AG09309 (cell line): ENCODE data around the gene EXOSC10.
"Not testable (repeated sequence)": the region's sequence is repeated elsewhere in the genome, so short reads cannot be mapped to it uniquely, and the experiment has no call there.

Experiments used
- DNase-seq: peaks from one replicate; pipeline ENCODE4 v3.0.0-alpha.2; 2010; ENCODE audit warnings: low read depth
- H3K4me3 ChIP-seq: 2 replicates; pipeline ENCODE4 v1.5.1; 2011; ENCODE audit warnings: mild to moderate bottlenecking, low read depth, low read length, moderate library complexity; ENCODE audit not compliant: control insufficient read depth
- CTCF ChIP-seq: IDR thresholded peaks from 2 replicates; pipeline ENCODE4 v1.5.1; 2011; ENCODE audit warnings: mild to moderate bottlenecking, low read depth, low read length, inconsistent platforms; ENCODE audit not compliant: insufficient read depth, control insufficient read depth; ENCODE audit errors: missing control alignments

Gene EXOSC10

GRCh38 chr1:11037740-11038182 is 61.9 kb downstream of the EXOSC10 start:
- DNase-seq, result peak; percentile 49
- peak; percentile 97 for TF ChIP-seq CTCF
- H3K4me3 ChIP-seq, result no peak overlapping the region

DNA sequence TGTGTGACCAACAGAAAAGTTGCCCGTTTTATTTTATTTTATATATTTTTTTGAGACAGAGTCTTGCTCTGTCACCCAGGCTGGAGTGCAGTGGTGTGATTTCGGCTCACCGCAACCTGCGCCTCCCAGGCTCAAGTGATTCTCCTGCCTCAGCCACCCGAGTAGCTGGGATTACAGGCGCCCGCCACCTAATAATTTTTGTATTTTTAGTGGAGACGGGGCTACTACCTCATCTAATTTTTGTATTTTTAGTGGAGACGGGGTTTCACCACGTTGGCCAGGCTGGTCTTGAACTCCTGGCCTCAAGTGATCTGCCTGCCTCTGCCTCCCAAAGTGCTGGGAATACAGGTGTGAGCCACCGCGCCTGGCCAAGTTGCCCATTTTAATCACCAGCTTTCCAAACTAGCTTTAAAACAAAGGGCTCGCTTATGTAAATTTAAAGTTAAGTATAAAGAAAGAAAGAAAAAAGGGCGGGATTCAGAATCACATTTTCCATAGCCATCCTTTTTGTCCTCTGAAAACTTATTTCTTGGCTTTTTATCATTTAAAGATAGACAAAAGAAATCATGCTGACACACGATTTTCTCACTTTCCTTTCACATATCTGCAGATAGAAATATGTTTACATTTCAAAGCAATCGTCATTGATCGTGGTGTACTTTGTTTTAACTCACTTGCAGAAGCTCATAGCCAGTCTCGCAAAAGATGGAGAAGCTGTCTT is 62.5 kb downstream of the EXOSC10 start:
- not testable (repeated sequence) for DNase-seq, H3K4me3 ChIP-seq

- TF ChIP-seq CTCF, result no peak
- no peak overlapping the region for H3K4me3 ChIP-seq
- no peak for DNase-seq
These were observed 67.9 kb downstream of the EXOSC10 start for GRCh38 chr1:11031624-11032262.

DNA sequence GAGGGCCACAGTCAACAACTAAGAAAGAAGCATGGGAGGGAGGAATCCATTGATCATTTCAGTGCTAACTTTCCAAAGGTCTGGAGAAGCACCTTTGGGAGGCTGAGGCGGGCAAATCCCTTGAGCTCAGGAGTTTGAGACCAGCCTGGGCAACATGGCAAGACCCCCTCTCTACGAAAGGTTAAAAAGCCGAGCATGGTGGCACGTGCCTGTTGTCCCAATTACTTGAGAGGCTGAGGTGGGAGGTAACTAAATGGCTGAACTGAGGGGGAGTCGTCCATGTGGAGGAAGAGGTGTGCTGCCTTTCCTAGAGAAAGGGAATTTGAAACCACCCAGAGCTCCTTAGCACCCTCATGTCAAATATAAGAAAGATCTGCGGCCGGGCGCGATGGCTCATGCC is 68.8 kb downstream of the EXOSC10 start:
- TF ChIP-seq CTCF, result no peak
- no peak for DNase-seq
- H3K4me3 ChIP-seq, result no peak overlapping the region

- DNase-seq, result no peak
- no peak overlapping the region for H3K4me3 ChIP-seq
- TF ChIP-seq CTCF, result no peak
These were observed 71.7 kb downstream of the EXOSC10 start for GRCh38 chr1:11028018-11028417.

DNA sequence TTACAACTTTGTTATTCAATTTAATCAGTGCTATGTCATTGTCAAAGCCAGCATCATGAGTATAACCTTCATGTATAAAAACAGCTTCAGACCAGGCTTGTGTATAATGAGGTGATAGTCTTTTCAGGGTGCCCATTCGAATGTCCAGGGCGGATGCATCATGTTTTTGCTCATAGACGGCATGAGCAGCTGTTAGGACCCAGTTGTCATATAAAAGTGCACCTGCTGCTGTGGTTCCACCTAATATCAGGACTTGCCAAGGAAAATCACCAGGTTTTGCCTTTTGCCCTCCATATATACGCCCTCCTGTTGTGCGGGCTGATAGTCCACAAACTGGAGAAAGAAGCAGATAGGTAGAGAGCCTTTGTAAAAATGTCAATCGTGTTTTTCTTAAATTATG is 72.4 kb downstream of the EXOSC10 start:
- DNase-seq, result no peak
- no peak overlapping the region for H3K4me3 ChIP-seq
- TF ChIP-seq CTCF, result no peak

- no peak overlapping the region for H3K4me3 ChIP-seq
- no peak for DNase-seq
- no peak for TF ChIP-seq CTCF
These were observed 72.8 kb downstream of the EXOSC10 start for GRCh38 chr1:11026903-11027302.
